Urothelium cell line (cell line): ENCODE results near the gene ADSS1.

Source experiments
- DNase-seq: peaks from one replicate; pipeline ENCODE4 v3.0.0; 2011; ENCODE audit warnings: low spot score, mixed read lengths
- FAIRE-seq: peaks from 2 replicates; lab custom pipeline; 2011; peaks lifted over from hg19 to GRCh38; lab: Jason Lieb, UNC

Gene ADSS1

GRCh38 chr14:104776481-104776880 is 52.5 kb downstream of the ADSS1 start:
- FAIRE-seq (no peak), DNase-seq (no peak)

- DNase-seq = no peak
- FAIRE-seq = no peak
Measured at GRCh38 chr14:104776961-104777807, 53.2 kb downstream of the ADSS1 start.

GRCh38 chr14:104777808-104778249 is 53.8 kb downstream of the ADSS1 start:
- FAIRE-seq (no peak), DNase-seq (no peak)

- DNase-seq = no peak
Measured at GRCh38 chr14:104778694-104779331, 54.8 kb downstream of the ADSS1 start.

GRCh38 chr14:104779776-104780512 is 55.9 kb downstream of the ADSS1 start:
- DNase-seq (no peak), FAIRE-seq (no peak)

More at GRCh38 chr14:104778694-104779331, 54.8 kb downstream of the ADSS1 start:
- FAIRE-seq = no peak

- FAIRE-seq = no peak
- DNase-seq = no peak
Measured at GRCh38 chr14:104780513-104781030, 56.5 kb downstream of the ADSS1 start.

GRCh38 chr14:104781271-104782077 is 57.4 kb downstream of the ADSS1 start:
- FAIRE-seq (no peak), DNase-seq (no peak)

GRCh38 chr14:104782086-104782807 is 58.2 kb downstream of the ADSS1 start:
- no peak for DNase-seq

GRCh38 chr14:104782808-104783139 is 58.7 kb downstream of the ADSS1 start:
- FAIRE-seq (no peak), DNase-seq (no peak)

More at GRCh38 chr14:104782086-104782807, 58.2 kb downstream of the ADSS1 start:
- no peak for FAIRE-seq

- DNase-seq (no peak), FAIRE-seq (no peak)
Measured at GRCh38 chr14:104783484-104784217, 59.6 kb downstream of the ADSS1 start.

- no peak for DNase-seq
- no peak for FAIRE-seq
Measured at GRCh38 chr14:104784218-104784568, 60.2 kb downstream of the ADSS1 start.

- FAIRE-seq = no peak
Measured at GRCh38 chr14:104784846-104785707, 61.0 kb downstream of the ADSS1 start.

GRCh38 chr14:104785708-104786080 is 61.7 kb downstream of the ADSS1 start:
- FAIRE-seq (no peak), DNase-seq (no peak)

More at GRCh38 chr14:104784846-104785707, 61.0 kb downstream of the ADSS1 start:
- DNase-seq = no peak

GRCh38 chr14:104786091-104786586 is 62.1 kb downstream of the ADSS1 start:
- no peak for FAIRE-seq
- no peak for DNase-seq

GRCh38 chr14:104786726-104787675 is 63.0 kb downstream of the ADSS1 start:
- FAIRE-seq (no peak), DNase-seq (no peak)

- DNase-seq = no peak
- no peak for FAIRE-seq
Measured at GRCh38 chr14:104787736-104788135, 63.7 kb downstream of the ADSS1 start.
